WTC11 (cell line): ENCODE measurements around the gene TRIM3. TPM values are rescaled to one million over a fixed set of nuclear protein-coding genes. Genes with fewer than 3 reads are reported as not detected.

Experiments used
- ATAC-seq: fragments of 200-7000 bp; cut with Tn5 transposase; 2 replicates; pipeline ENCODE4 v1.10.0; 2021; ENCODE audit warnings: mild to moderate bottlenecking, moderate library complexity
- CTCF ChIA-PET: fragments of 300-600 bp; sonication (Branson Sonifier 250); formaldehyde crosslinking; loops from one replicate; lab custom pipeline; 2021; ENCODE audit warnings: antibody characterized with exemption; lab: Charles Lee
- POLR2A ChIA-PET: fragments of 350-600 bp; sonication (Branson Sonifier 250); formaldehyde crosslinking; loops from one replicate; lab custom pipeline; 2021; ENCODE audit warnings: antibody characterized with exemption; lab: Charles Lee
- DNase-seq: peaks from one replicate; pipeline ENCODE4 v3.0.0; 2021; ENCODE audit warnings: low spot score
- H3K27ac Mint-ChIP-seq: 2 replicates; pipeline ENCODE4 v1.8.0; 2021; ENCODE audit warnings: mixed read lengths
- H3K27me3 Mint-ChIP-seq: 2 replicates; pipeline ENCODE4 v1.8.0; 2021; ENCODE audit warnings: low read depth, mild to moderate bottlenecking, moderate library complexity, mixed read lengths
- H3K36me3 Mint-ChIP-seq: 2 replicates; pipeline ENCODE4 v1.8.0; 2021; ENCODE audit warnings: mixed read lengths
- H3K4me1 Mint-ChIP-seq: 2 replicates; pipeline ENCODE4 v1.8.0; 2022; ENCODE audit warnings: mixed read lengths
- H3K4me3 Mint-ChIP-seq: 2 replicates; pipeline ENCODE4 v1.8.0; 2021; ENCODE audit warnings: mild to moderate bottlenecking, moderate library complexity, mixed read lengths
- H3K9me3 Mint-ChIP-seq: 2 replicates; pipeline ENCODE4 v1.8.0; 2021; ENCODE audit warnings: mixed read lengths
- ATF1 ChIP-seq: sonication (generic); formaldehyde crosslinking; IDR thresholded peaks from 2 replicates; pipeline ENCODE4 v1.8.1; 2023; ENCODE audit warnings: mild to moderate bottlenecking, moderate library complexity, missing genetic modification reagents
- FOXP1 ChIP-seq: sonication (generic); formaldehyde crosslinking; IDR thresholded peaks from 2 replicates; pipeline ENCODE4 v1.8.0; 2022; ENCODE audit warnings: missing genetic modification reagents, mild to moderate bottlenecking, moderate library complexity, borderline replicate concordance
- JUN ChIP-seq: sonication (generic); formaldehyde crosslinking; IDR thresholded peaks from 2 replicates; pipeline ENCODE4 v1.8.0; 2023; ENCODE audit warnings: mild to moderate bottlenecking, missing genetic modification reagents
- MYBL2 ChIP-seq: sonication (generic); formaldehyde crosslinking; IDR thresholded peaks from 2 replicates; pipeline ENCODE4 v1.8.1; 2023; ENCODE audit warnings: mild to moderate bottlenecking, moderate library complexity, missing genetic modification reagents
- NFATC4 ChIP-seq: fragments of 250-450 bp; sonication (Bioruptor Pico); IDR thresholded peaks from 2 replicates; pipeline ENCODE4 v1.9.0; 2021; ENCODE audit warnings: mild to moderate bottlenecking
- NFE2L1 ChIP-seq: sonication (generic); formaldehyde crosslinking; IDR thresholded peaks from 2 replicates; pipeline ENCODE4 v1.8.1; 2023; ENCODE audit warnings: missing genetic modification reagents
- NFYB ChIP-seq: sonication (generic); formaldehyde crosslinking; conservative IDR thresholded peaks from 2 replicates; pipeline ENCODE4 v1.8.0; 2022; ENCODE audit warnings: low read depth, missing genetic modification reagents
- NR2C2 ChIP-seq: sonication (generic); formaldehyde crosslinking; IDR thresholded peaks from 2 replicates; pipeline ENCODE4 v1.8.0; 2022; ENCODE audit warnings: mild to moderate bottlenecking, missing genetic modification reagents
- TEAD1 ChIP-seq: sonication (generic); formaldehyde crosslinking; IDR thresholded peaks from 2 replicates; pipeline ENCODE4 v1.8.0; 2022; ENCODE audit warnings: mild to moderate bottlenecking, missing genetic modification reagents
- TEAD4 ChIP-seq: sonication (generic); formaldehyde crosslinking; IDR thresholded peaks from 2 replicates; pipeline ENCODE4 v1.8.0; 2022; ENCODE audit warnings: mild to moderate bottlenecking, missing genetic modification reagents
- ZNF121 ChIP-seq: sonication (generic); formaldehyde crosslinking; IDR thresholded peaks from 2 replicates; pipeline ENCODE4 v1.8.0; 2023; ENCODE audit warnings: missing genetic modification reagents
- ZNF219 ChIP-seq: sonication (generic); formaldehyde crosslinking; IDR thresholded peaks from 2 replicates; pipeline ENCODE4 v1.8.0; 2023; ENCODE audit warnings: missing genetic modification reagents, mild to moderate bottlenecking, borderline replicate concordance
- ZNF263 ChIP-seq: sonication (generic); formaldehyde crosslinking; IDR thresholded peaks from 2 replicates; pipeline ENCODE4 v1.8.1; 2022; ENCODE audit warnings: low read depth, mild to moderate bottlenecking, moderate library complexity, missing genetic modification reagents
- total RNA-seq: library from RNA; stranded (reverse); gene quantifications from 3 replicates; pipeline ENCODE4 v1.2.3, GENCODE V29; 2021
- TF ChIP-seq, protein P1 (sequence below): fragments of 250-450 bp; sonication (Bioruptor Pico); IDR thresholded peaks from 2 replicates; pipeline ENCODE4 v1.9.0; 2021; ENCODE audit warnings: moderate library complexity, mild to moderate bottlenecking, inconsistent platforms, borderline replicate concordance
- TF ChIP-seq, protein P2 (sequence below): fragments of 250-450 bp; sonication (Bioruptor Pico); IDR thresholded peaks from 2 replicates; pipeline ENCODE4 v1.9.0; 2021; ENCODE audit warnings: mild to moderate bottlenecking, borderline replicate concordance
- TF ChIP-seq, protein P3 (sequence below): sonication (generic); formaldehyde crosslinking; IDR thresholded peaks from 2 replicates; pipeline ENCODE4 v1.8.1; 2022; ENCODE audit warnings: low read depth, mild to moderate bottlenecking, moderate library complexity, missing genetic modification reagents, borderline replicate concordance
- TF ChIP-seq, protein P4 (sequence below): sonication (generic); formaldehyde crosslinking; IDR thresholded peaks from 2 replicates; pipeline ENCODE4 v1.8.0; 2023; ENCODE audit warnings: mild to moderate bottlenecking, missing genetic modification reagents
- TF ChIP-seq, protein P5 (sequence below): fragments of 200-600 bp; IDR thresholded peaks from 2 replicates; pipeline ENCODE4 v1.8.0; 2022; ENCODE audit warnings: antibody characterized with exemption

The TRIM3 gene
- total RNA-seq, 1 experiment from 2014 or later, result 21.3 TPM

DNA sequence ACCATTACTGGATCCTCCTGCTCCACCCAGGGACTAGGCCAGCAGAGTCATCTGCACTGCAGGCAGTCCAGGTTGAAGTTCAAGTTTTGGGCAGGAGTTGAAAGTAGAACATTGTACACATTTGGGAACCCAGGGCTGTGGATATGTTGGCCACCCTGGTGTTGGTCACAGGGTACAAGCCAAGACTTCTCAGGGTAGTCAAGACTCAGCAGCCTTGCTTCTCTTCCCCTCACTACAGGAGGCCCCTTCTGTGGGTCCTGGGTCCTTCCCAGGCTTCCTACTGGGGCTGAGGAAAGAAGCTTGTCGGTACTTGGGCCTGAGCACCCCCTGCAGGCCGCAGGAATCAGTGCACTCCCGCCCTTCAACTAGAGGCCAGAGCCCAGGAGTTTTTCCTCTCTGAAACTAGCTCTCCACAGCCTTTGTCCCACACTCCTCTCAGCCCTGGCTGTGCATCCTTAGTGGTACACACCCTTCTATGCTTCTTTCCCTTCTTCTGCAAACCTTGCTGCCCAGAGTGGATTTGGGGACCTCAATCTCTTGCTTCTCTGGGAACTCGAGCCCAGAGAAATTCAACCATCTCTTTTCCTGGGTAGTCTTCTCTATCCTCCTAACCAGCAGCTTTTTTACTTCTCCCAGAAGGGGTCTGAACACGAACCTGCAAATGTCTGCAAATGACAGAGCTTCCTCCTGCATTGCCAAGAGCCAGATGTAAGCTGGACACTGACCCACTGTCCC lies 30.3 kb downstream of the TRIM3 start:
- no peaks in the 10 kb centered on the region for H3K4me1 Mint-ChIP-seq

DNA sequence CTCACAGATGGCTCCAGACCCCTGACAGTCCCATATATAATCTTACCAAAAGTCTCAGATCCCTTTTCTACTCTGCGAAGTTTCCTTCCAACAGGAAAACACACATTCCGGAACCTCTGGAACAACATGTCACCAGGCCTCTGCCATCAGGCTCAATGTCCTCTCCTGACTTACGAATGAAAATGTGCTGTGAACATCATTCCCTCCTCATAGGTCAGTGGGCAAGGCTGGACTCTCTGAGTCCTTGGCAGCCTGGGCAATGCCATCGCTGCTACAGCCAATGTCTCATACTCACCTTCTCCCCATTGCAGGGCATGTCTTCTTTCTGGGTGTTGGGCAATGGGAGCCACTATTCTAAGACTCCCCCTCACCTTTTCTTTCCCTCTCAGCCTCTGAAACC lies 31.3 kb downstream of the TRIM3 start:
- CTCF ChIA-PET, result interaction anchor here (1.6 to 12.2 kb wide), 8 partner anchors 12 to 162 kb away, joined by 4 to 342 read pairs (median 22); partner anchors contain the start of gene TRIM3
- no peak overlapping the region for H3K4me3 Mint-ChIP-seq
- H3K36me3 Mint-ChIP-seq, result no peaks in the 10 kb centered on the region
- DNase-seq (no peak), ATAC-seq (no peak)
- no peaks in the 10 kb centered on the region for H3K9me3 Mint-ChIP-seq
- H3K27me3 Mint-ChIP-seq, result no peaks in the 10 kb centered on the region
- H3K27ac Mint-ChIP-seq, result no peak overlapping the region
- H3K4me1 Mint-ChIP-seq, result no peaks in the 10 kb centered on the region
- POLR2A ChIA-PET, result no interaction called here
- TF ChIP-seq, protein P1, sequence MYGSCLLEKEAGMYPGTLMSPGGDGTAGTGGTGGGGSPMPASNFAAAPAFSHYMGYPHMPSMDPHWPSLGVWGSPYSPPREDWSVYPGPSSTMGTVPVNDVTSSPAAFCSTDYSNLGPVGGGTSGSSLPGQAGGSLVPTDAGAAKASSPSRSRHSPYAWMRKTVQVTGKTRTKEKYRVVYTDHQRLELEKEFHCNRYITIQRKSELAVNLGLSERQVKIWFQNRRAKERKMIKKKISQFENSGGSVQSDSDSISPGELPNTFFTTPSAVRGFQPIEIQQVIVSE, result no peak
- TF ChIP-seq, protein P2, sequence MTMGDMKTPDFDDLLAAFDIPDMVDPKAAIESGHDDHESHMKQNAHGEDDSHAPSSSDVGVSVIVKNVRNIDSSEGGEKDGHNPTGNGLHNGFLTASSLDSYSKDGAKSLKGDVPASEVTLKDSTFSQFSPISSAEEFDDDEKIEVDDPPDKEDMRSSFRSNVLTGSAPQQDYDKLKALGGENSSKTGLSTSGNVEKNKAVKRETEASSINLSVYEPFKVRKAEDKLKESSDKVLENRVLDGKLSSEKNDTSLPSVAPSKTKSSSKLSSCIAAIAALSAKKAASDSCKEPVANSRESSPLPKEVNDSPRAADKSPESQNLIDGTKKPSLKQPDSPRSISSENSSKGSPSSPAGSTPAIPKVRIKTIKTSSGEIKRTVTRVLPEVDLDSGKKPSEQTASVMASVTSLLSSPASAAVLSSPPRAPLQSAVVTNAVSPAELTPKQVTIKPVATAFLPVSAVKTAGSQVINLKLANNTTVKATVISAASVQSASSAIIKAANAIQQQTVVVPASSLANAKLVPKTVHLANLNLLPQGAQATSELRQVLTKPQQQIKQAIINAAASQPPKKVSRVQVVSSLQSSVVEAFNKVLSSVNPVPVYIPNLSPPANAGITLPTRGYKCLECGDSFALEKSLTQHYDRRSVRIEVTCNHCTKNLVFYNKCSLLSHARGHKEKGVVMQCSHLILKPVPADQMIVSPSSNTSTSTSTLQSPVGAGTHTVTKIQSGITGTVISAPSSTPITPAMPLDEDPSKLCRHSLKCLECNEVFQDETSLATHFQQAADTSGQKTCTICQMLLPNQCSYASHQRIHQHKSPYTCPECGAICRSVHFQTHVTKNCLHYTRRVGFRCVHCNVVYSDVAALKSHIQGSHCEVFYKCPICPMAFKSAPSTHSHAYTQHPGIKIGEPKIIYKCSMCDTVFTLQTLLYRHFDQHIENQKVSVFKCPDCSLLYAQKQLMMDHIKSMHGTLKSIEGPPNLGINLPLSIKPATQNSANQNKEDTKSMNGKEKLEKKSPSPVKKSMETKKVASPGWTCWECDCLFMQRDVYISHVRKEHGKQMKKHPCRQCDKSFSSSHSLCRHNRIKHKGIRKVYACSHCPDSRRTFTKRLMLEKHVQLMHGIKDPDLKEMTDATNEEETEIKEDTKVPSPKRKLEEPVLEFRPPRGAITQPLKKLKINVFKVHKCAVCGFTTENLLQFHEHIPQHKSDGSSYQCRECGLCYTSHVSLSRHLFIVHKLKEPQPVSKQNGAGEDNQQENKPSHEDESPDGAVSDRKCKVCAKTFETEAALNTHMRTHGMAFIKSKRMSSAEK (CRISPR knock-in tag), result no peak
- TF ChIP-seq NFATC4 (CRISPR knock-in tag) (no peak), MYBL2 (CRISPR knock-in tag) (no peak), JUN (CRISPR knock-in tag) (no peak), FOXP1 (CRISPR knock-in tag) (no peak), ZNF219 (CRISPR knock-in tag) (no peak), ZNF121 (no peak), TEAD1 (CRISPR knock-in tag) (no peak), NFE2L1 (no peak), NR2C2 (CRISPR knock-in tag) (no peak), TEAD4 (CRISPR knock-in tag) (no peak), NFYB (no peak), ZNF263 (CRISPR knock-in tag) (no peak), ATF1 (CRISPR knock-in tag) (no peak)
- TF ChIP-seq, protein P3, sequence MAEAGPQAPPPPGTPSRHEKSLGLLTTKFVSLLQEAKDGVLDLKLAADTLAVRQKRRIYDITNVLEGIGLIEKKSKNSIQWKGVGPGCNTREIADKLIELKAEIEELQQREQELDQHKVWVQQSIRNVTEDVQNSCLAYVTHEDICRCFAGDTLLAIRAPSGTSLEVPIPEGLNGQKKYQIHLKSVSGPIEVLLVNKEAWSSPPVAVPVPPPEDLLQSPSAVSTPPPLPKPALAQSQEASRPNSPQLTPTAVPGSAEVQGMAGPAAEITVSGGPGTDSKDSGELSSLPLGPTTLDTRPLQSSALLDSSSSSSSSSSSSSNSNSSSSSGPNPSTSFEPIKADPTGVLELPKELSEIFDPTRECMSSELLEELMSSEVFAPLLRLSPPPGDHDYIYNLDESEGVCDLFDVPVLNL, result no peak
- TF ChIP-seq, protein P4, sequence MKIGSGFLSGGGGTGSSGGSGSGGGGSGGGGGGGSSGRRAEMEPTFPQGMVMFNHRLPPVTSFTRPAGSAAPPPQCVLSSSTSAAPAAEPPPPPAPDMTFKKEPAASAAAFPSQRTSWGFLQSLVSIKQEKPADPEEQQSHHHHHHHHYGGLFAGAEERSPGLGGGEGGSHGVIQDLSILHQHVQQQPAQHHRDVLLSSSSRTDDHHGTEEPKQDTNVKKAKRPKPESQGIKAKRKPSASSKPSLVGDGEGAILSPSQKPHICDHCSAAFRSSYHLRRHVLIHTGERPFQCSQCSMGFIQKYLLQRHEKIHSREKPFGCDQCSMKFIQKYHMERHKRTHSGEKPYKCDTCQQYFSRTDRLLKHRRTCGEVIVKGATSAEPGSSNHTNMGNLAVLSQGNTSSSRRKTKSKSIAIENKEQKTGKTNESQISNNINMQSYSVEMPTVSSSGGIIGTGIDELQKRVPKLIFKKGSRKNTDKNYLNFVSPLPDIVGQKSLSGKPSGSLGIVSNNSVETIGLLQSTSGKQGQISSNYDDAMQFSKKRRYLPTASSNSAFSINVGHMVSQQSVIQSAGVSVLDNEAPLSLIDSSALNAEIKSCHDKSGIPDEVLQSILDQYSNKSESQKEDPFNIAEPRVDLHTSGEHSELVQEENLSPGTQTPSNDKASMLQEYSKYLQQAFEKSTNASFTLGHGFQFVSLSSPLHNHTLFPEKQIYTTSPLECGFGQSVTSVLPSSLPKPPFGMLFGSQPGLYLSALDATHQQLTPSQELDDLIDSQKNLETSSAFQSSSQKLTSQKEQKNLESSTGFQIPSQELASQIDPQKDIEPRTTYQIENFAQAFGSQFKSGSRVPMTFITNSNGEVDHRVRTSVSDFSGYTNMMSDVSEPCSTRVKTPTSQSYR (CRISPR knock-in tag), result no peak

More for the DNA sequence above, 30.3 kb downstream of the TRIM3 start:
- H3K27ac Mint-ChIP-seq, result no peak overlapping the region
- no peaks in the 10 kb centered on the region for H3K27me3 Mint-ChIP-seq
- no peak overlapping the region for H3K4me3 Mint-ChIP-seq
- DNase-seq (peak; percentile 68), ATAC-seq (peak; percentile 90)
- H3K9me3 Mint-ChIP-seq, result no peaks in the 10 kb centered on the region
- POLR2A ChIA-PET, result interaction anchor here (1.0 to 1.2 kb wide), 3 partner anchors 24 to 64 kb away, joined by 3 read pairs; partner anchors contain the start of gene APBB1
- no peak for TF ChIP-seq MYBL2 (CRISPR knock-in tag)
- TF ChIP-seq, protein P5, sequence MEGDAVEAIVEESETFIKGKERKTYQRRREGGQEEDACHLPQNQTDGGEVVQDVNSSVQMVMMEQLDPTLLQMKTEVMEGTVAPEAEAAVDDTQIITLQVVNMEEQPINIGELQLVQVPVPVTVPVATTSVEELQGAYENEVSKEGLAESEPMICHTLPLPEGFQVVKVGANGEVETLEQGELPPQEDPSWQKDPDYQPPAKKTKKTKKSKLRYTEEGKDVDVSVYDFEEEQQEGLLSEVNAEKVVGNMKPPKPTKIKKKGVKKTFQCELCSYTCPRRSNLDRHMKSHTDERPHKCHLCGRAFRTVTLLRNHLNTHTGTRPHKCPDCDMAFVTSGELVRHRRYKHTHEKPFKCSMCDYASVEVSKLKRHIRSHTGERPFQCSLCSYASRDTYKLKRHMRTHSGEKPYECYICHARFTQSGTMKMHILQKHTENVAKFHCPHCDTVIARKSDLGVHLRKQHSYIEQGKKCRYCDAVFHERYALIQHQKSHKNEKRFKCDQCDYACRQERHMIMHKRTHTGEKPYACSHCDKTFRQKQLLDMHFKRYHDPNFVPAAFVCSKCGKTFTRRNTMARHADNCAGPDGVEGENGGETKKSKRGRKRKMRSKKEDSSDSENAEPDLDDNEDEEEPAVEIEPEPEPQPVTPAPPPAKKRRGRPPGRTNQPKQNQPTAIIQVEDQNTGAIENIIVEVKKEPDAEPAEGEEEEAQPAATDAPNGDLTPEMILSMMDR, result peak; percentile 80
- CTCF ChIA-PET, result interaction anchor here (0.6 to 12.2 kb wide), 61 partner anchors 9 to 312 kb away, joined by 3 to 342 read pairs (median 5); partner anchors contain the start of genes APBB1, ARFIP2, DNHD1 and FHIP1B
- no peaks in the 10 kb centered on the region for H3K36me3 Mint-ChIP-seq
